Ectodermal cell (in vitro differentiated cells): ENCODE measurements around the gene SLC7A4.
A peak's percentile ranks its signal among the peaks of the same experiment; 100 is the strongest.
"Not testable (repeated sequence)": the region's sequence is repeated elsewhere in the genome, so short reads cannot be mapped to it uniquely, and the experiment has no call there.

ENCODE experiments used
- H3K27ac ChIP-seq: 2 replicates; pipeline ENCODE4 v1.7.0; 2013; ENCODE audit warnings: mild to moderate bottlenecking, low read depth, low read length; ENCODE audit not compliant: insufficient read depth, poor library complexity, severe bottlenecking
- H3K27me3 ChIP-seq: 2 replicates; pipeline ENCODE4 v1.7.0; 2013; ENCODE audit warnings: mild to moderate bottlenecking, low read length; ENCODE audit not compliant: insufficient read depth, control insufficient read depth, poor library complexity, severe bottlenecking
- H3K36me3 ChIP-seq: one replicate; pipeline ENCODE4 v1.7.0; 2013; ENCODE audit warnings: low read length; ENCODE audit not compliant: control insufficient read depth, insufficient read depth
- H3K4me1 ChIP-seq: one replicate; pipeline ENCODE4 v1.7.0; 2013; ENCODE audit warnings: low read length; ENCODE audit not compliant: control insufficient read depth, insufficient read depth
- H3K4me3 ChIP-seq: 2 replicates; pipeline ENCODE4 v1.7.0; 2013; ENCODE audit warnings: low read depth, low read length, control low read depth; ENCODE audit not compliant: insufficient read depth
- H3K9me3 ChIP-seq: 2 replicates; pipeline ENCODE4 v1.7.0; 2013; ENCODE audit warnings: mild to moderate bottlenecking, low read length, moderate library complexity; ENCODE audit not compliant: control insufficient read depth
- WGBS, 2 experiments: methylation state at CpG; one replicate each; pipeline ENCODE4 v1.1.7; 2013; ENCODE audit warnings: missing lambda C conversion rate in 2 of 2; 5-methylcytosine and 5-hydroxymethylcytosine counted together

The SLC7A4 gene

DNA sequence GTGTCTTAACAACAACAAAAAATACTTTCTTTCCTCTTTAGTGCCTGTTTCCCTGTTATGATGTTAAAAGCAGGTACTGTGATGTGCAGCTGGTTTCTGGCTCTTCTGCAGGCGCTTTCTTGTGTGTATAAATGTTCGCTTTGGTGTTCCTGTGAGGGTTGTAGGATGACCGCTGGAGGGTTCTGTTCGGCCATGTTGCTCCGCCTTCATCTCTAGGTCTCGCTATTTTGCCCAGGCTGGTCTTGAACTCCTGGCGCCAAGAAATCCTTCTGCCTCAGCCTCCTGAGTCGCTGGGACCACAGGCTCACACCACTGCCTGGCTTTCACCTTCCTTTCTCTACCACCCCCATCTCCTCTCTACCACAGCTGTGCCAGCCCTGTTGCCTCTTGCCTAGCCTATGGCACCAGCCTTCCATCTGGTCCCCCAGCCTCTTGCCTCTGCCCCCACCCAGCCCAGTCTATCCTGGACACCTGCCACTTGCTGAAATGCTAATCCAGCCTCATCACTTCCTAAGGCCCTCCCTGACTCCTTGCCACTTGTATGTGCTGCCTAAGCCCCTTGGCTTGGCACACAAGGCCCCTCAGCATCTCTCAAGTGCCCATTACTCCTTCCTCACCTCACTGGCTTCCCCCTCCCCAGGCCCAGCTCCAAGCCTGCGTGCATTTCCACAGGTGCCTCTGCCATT is 18.9 kb upstream of the SLC7A4 start:
- H3K27me3 ChIP-seq = no peaks in the 10 kb centered on the region
- peaks cover 12% of the 10 kb centered on the region for H3K4me1 ChIP-seq
- no peaks in the 10 kb centered on the region for H3K9me3 ChIP-seq
- WGBS, 2 experiments = 85 to 90% methylated on average over 9 of the region's 9 CpGs
- H3K36me3 ChIP-seq = no peaks in the 10 kb centered on the region
- H3K4me3 ChIP-seq = no peak overlapping the region
- H3K27ac ChIP-seq = no peak overlapping the region

- H3K4me1 ChIP-seq = peaks cover 19% of the 10 kb centered on the region
- WGBS, 2 experiments = 74% methylated on average over 3 to 4 of the region's 12 CpGs
- H3K27me3 ChIP-seq, H3K36me3 ChIP-seq, H3K4me3 ChIP-seq, H3K27ac ChIP-seq, H3K9me3 ChIP-seq: not testable (repeated sequence)
These were observed 16.6 kb upstream of the SLC7A4 start for GRCh38 chr22:21048965-21049364.

- H3K9me3 ChIP-seq, H3K27ac ChIP-seq, H3K4me3 ChIP-seq, H3K36me3 ChIP-seq, H3K27me3 ChIP-seq: not testable (repeated sequence)
- 90 to 92% methylated on average over 5 of the region's 5 CpGs for WGBS, 2 experiments
- H3K4me1 ChIP-seq = peaks cover 19% of the 10 kb centered on the region
These were observed 16.1 kb upstream of the SLC7A4 start for GRCh38 chr22:21048448-21048847.

GRCh38 chr22:21047730-21048129 is 15.4 kb upstream of the SLC7A4 start:
- 87 to 93% methylated on average over 7 of the region's 7 CpGs for WGBS, 2 experiments
- Histone ChIP-seq H3K4me3 (no peak overlapping the region), H3K27ac (no peak overlapping the region), H3K36me3 (no peaks in the 10 kb centered on the region), H3K27me3 (peaks cover 3% of the 10 kb centered on the region), H3K9me3 (no peaks in the 10 kb centered on the region), H3K4me1 (peaks cover 19% of the 10 kb centered on the region)

- Histone ChIP-seq H3K4me1 (peaks cover 19% of the 10 kb centered on the region), H3K27me3 (peaks cover 3% of the 10 kb centered on the region), H3K9me3 (no peaks in the 10 kb centered on the region), H3K36me3 (no peaks in the 10 kb centered on the region), H3K27ac (no peak overlapping the region), H3K4me3 (no peak overlapping the region)
- WGBS, 2 experiments = 94 to 95% methylated on average over 14 of the region's 14 CpGs
These were observed 14.8 kb upstream of the SLC7A4 start for GRCh38 chr22:21047035-21047661.

DNA sequence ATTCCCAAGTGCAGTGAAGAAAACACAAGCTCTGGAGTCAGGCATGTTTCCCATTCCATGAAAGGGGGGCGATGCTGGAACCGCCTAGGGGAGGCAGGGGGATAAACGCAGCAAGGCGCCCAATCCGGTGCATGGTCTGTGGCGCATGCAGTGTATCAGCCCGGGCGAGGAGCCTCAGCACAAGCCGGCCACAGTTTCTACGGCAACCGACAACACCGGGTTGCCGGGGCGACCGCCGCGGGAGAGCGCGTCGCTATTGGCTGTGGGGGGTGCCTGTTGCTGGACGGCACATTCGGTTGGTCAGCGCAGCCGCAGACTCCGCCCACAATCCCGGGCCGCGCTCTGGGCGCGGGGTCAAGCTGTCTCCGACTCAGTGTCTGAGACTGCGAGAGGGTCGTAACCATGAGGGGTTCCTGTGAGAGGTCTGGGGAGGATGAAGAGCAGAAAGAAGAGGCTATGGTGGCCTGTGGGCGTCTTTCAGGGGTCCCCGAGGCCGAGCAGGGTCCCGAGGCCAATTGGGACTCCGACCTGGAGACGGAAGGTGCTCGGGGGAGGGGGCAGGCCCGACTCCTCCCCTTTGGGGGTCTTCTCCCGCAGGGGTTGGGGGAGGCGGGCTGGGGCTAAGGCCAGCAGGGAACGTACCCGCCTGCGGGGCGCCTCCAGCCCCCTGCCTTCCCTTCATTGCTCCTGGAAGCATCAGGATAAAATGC is 13.4 kb upstream of the SLC7A4 start, which contains the start of gene LRRC74B:
LRRC74B (plus strand) TSS at position 362 of the 710 bp plus-strand sequence; CDS start at position 403, 41 bp downstream.
- 1% methylated on average over 47 of the region's 47 CpGs for WGBS, 2 experiments
- Histone ChIP-seq H3K36me3 (no peaks in the 10 kb centered on the region), H3K4me1 (peaks cover 14% of the 10 kb centered on the region), H3K27me3 (peaks cover 3% of the 10 kb centered on the region), H3K4me3 (peak within 1 kb of the TSS; percentile 38), H3K9me3 (no peaks in the 10 kb centered on the region), H3K27ac (peak within 1 kb of the TSS; percentile 57)

DNA sequence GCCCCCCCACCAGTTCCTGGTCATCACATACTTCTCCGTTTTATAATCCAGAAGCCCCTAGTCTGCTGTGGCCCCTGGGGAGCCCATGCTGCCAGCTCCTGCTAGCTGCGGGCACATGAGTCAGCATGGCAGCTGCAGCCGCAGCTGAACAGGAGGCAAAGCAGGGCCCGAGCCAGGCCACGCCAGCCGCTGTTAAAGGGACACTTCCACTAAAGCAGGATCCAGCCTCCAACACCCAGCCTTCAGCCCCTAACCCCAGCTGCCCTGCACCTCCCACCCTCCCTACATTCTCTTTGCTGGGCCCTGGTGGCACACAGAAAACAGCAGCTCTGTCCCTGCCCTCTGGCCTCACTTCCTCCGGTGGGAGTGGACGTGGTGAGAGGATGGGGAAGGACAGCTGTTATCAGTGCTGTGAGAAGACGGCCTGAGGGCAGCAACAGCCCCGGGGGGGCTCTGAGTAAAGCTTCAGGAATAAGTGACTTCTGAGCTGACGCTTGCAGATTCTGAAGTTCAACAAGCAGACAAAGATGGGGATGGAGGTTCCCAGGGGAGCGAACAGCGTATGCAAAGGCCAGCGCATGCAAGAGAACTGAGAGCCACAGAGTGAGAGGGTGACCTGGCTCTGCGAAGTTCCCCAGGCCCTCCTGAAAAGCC is 12.7 kb upstream of the SLC7A4 start:
- WGBS, 2 experiments = 27 to 31% methylated on average over 15 of the region's 15 CpGs
- Histone ChIP-seq H3K27me3 (peaks cover 3% of the 10 kb centered on the region), H3K9me3 (no peaks in the 10 kb centered on the region), H3K4me3 (peak overlapping the region; percentile 5), H3K4me1 (peaks cover 14% of the 10 kb centered on the region), H3K27ac (peak overlapping the region; percentile 57), H3K36me3 (no peaks in the 10 kb centered on the region)

- no peak overlapping the region for H3K27ac ChIP-seq
- H3K4me3 ChIP-seq = no peak overlapping the region
These were observed 11.6 kb upstream of the SLC7A4 start for GRCh38 chr22:21043860-21044535.

GRCh38 chr22:21042978-21043859 is 10.9 kb upstream of the SLC7A4 start:
- 84 to 91% methylated on average over 6 of the region's 6 CpGs for WGBS, 2 experiments
- Histone ChIP-seq H3K9me3 (no peaks in the 10 kb centered on the region), H3K27ac (no peak overlapping the region), H3K4me1 (peaks cover 14% of the 10 kb centered on the region), H3K27me3 (peaks cover 3% of the 10 kb centered on the region), H3K4me3 (no peak overlapping the region), H3K36me3 (no peaks in the 10 kb centered on the region)

More at GRCh38 chr22:21043860-21044535, 11.6 kb upstream of the SLC7A4 start:
- Histone ChIP-seq H3K36me3 (no peaks in the 10 kb centered on the region), H3K4me1 (peaks cover 14% of the 10 kb centered on the region), H3K9me3 (no peaks in the 10 kb centered on the region), H3K27me3 (peaks cover 3% of the 10 kb centered on the region)
- WGBS, 2 experiments = 93 to 95% methylated on average over 15 of the region's 15 CpGs
